NCI-H146 (cell line): ENCODE data around the gene GBP5.
"Not testable (repeated sequence)": the region's sequence is repeated elsewhere in the genome, so short reads cannot be mapped to it uniquely, and the experiment has no call there.

Experiments used
- DNase-seq: peaks from one replicate; lab custom pipeline; 2025; lab: John Stamatoyannopoulos, UW

The GBP5 gene, protein sequence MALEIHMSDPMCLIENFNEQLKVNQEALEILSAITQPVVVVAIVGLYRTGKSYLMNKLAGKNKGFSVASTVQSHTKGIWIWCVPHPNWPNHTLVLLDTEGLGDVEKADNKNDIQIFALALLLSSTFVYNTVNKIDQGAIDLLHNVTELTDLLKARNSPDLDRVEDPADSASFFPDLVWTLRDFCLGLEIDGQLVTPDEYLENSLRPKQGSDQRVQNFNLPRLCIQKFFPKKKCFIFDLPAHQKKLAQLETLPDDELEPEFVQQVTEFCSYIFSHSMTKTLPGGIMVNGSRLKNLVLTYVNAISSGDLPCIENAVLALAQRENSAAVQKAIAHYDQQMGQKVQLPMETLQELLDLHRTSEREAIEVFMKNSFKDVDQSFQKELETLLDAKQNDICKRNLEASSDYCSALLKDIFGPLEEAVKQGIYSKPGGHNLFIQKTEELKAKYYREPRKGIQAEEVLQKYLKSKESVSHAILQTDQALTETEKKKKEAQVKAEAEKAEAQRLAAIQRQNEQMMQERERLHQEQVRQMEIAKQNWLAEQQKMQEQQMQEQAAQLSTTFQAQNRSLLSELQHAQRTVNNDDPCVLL

DNA sequence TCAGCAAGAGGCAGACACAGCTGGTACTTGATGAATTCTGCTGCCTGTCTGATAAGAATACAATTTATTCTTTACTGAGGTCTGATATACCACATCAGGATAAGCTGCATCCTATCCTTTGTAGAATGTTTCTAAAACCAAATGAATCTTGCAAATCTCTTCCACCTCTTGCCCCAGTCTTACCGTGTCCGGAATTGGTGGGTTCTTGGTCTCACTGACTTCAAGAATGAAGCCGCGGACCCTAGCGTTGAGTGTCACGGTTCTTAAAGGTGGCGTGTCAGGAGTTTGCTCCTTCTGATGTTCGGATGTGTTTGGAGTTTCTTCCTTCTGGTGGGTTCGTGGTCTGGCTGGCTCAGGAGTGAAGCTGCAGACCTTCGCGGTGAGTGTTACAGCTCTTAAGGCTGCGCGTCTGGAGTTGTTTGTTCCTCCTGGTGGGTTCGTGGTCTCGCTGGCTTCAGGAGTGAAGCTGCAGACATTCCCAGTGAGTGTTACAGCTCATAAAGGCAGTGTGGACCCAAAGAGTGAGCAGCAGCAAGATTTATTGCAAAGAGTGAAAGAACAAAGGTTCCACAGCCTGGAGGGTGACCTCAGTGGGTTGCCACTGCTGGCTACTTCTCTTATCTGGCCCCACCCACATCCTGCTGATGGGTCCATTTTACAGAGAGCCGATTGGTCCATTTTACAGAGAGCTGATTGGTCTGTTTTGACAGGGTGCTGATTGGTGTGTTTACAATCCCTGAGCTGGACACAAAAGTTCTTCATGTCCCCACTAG lies at the start of gene GBP5:
GBP5 (minus strand) TSS at position 592 of the 773 bp plus-strand sequence. CDS start 3,305 bp downstream, outside the sequence.
- not testable (repeated sequence) for DNase-seq

DNA sequence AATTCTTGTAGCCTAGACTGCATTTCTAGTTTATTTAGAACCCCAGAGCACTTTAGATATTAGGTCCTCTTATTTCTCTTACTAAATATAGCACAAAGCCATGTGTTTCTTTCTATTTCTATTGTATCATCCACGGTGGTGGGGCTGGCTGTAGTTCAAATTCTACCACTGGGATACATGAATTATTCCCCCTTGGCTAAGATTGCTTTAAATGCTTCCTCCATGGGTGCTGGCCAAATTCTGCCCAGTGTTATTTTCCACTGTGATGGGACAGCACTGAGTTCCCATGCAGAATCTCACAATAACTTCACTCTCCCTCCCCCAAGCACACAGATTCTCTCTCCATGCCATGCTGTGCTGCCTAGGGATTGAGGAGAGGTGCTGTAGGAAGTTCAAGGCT lies 49.7 kb upstream of the GBP5 start:
- DNase-seq, result no peak

DNA sequence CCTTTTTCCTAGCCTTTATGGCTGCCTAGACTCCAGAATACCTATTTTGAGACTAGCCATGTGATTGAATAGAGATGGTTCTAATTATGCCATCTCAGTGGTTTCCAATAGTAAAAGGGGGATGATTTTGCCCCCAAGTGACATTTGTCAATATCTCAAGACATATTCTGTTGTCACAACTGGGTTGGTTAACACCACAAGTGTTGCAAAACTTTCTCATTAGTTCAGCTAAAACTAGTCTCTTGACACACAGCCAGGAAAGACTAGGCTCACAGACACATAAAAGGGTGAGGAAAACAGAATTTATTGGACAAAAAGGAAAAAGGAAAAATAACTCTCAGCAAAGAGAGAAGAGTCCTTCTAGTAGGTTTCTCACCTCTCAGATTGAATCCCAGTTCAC lies 39.9 kb upstream of the GBP5 start:
- DNase-seq, result no peak

DNA sequence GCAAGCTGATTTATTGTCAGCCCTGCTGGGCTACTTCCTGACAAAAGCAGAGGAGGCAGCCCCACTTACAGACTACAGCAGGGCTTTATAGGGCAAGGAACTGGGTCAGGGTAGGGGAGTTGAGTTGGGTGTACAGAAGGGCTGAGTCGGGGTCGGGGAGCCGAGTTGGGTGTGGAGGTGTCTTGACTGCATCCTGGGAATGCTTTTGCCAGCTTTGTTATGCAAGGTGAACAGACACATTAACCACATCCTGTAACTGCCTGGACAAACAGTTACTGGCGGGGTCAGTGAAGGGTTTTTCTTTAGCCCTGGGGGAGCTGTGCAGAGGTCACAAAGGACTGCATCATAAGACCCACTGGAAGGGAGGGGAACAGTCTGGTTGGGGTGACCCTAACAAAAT lies 39.1 kb upstream of the GBP5 start:
- no peak for DNase-seq

DNA sequence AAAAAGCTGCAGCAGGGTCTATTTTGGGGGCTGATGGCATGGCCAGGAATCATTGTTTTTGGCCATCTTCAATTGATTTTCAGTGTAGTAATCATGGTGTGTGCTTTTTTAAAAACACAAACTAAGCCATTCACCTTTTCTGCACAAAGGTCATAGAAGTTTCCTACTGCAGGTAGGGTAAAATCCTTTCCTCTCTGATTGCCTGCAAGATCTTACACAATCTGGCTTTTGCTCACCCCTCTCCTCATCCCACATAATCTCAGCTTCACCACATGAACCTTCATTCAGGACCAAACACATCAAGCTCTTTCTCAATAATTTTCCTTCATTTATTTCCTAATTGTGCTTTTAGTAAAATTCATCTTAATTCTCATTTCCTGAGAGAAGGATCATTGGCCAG lies 38.3 kb upstream of the GBP5 start:
- DNase-seq, result no peak

DNA sequence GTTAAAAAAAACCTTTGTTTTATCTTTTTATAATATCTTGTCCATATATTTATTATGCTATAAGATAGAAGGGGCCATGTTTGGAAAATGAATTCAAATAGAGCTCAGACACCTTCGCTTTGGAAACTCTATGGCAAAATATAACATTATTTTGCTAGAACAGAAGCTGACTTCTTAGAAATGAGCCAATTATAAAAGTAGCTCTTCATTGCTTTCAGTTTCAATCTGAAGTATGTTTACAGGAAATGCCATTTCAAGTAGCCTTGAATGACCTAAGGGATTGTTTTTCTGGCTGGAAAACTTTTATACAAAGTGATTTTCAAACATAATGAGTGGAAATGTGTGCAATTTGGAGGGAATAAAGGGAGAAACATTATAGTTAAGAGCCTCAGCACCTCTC lies 37.8 kb upstream of the GBP5 start:
- DNase-seq, result no peak

DNA sequence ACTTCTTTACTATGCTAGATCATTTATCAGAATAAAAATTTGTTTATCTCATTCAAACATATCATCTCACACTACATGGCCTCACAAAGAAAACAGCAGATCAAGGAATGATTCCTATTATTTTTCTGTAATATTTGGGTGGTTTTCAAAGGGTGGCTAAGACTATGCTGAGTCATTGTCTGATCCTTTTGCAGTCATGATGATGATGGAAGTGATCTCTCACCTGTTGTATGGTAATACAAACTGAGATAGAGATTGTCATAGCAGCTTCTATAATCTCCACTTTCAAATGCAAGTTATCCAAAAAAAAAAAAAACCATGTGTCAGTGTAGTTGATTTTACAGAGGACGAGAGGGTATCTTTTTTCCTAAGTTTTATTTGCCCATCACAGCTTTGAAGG lies 37.2 kb upstream of the GBP5 start:
- no peak for DNase-seq

DNA sequence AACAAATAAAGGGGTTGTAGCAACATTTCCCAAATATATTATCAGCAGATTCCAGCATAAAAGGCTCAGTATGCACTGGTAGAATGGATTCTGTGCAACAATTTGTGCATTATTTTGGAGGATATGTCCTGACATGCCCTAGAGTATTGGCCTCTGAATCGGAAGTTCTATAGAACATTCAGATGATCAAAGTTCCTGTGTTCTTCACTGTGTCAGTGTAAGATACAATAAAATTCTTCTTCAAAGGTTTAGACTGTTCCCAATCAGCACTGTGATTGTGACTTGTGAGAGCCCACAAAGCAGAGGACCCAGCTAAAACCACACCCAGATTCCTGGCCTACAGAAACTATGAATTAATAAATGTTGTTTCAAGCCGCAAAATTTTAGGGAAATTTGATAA lies 33.6 kb upstream of the GBP5 start:
- DNase-seq, result no peak

DNA sequence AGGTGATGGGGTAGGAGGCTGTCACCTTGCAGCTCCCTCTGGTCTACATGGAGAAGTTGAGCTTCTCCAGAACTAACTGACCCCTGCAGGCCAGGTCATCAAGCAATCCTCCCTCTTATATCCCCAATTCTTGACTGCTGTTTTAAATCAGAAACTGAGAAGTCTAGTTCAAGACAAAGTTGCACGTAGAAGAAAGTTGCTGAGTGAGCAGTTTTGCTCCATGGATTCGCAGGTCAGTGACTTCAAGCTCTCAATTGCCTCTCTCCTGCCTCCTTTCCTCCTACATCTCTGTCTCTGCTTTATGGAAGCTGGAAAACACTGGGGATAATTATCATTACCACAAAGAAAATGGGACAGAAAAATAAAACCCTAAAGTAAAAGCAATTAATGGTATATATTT lies 32.8 kb upstream of the GBP5 start:
- DNase-seq, result no peak

DNA sequence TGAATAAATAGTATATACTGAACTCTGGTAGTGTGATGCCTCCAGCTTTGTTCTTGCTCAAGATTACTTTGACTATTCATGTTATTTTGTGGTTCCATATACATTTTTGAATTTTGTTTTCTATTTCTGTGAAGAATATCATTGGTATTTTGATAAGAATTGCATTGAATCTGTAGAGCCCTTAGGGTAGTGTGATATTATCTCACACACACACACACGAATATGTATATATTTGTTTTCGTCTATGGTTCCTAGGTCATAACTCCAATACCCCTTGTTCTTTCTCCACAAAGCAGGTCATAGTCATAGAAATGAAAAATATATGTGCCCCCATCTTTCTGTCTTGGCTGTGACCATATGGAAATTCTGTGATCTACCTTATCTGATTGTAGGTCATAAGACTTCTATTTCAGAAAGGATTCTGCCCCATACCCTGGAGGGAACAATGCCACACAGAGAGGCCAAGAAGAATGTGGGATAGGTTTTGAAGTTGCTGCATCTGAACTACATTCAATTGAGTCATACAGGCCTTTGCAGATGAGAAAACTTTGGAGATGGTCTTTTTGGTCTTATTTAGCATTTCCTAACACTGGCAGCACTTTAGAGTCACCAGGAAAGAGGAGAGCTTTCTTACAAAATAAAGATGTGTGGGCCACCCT lies 32.0 kb upstream of the GBP5 start:
- DNase-seq, result no peak

DNA sequence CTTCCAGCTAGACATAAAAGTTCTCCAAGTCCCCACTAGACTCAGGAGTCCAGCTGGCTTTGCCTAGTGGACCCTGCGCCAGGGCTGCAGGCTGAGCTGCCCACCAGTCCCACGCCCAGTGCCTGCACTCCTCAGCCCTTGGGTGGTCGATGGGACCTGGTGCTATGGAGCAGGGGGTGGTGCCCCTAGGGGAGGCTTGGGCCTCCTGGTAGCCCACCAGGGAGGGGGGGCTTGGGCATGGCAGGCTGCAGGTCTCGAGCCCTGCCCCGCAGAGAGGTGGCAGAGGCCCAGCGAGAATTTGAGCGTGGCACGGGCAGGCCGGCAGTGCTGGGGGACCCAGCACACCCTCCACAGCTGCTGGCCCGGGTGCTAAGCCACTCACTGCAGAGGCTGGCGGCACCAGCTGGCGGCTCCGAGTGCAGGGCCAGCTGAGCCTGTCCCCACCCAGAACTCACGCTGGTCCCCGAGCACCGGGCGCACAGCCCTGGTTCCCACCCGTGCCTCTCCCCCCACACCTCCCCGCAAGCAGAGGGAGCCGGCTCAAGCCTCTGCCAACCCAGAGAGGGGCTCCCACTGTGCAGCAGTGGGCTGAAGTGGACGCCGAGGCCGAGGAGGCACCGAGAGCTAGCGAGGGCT lies 30.2 kb upstream of the GBP5 start:
- no peak for DNase-seq

DNA sequence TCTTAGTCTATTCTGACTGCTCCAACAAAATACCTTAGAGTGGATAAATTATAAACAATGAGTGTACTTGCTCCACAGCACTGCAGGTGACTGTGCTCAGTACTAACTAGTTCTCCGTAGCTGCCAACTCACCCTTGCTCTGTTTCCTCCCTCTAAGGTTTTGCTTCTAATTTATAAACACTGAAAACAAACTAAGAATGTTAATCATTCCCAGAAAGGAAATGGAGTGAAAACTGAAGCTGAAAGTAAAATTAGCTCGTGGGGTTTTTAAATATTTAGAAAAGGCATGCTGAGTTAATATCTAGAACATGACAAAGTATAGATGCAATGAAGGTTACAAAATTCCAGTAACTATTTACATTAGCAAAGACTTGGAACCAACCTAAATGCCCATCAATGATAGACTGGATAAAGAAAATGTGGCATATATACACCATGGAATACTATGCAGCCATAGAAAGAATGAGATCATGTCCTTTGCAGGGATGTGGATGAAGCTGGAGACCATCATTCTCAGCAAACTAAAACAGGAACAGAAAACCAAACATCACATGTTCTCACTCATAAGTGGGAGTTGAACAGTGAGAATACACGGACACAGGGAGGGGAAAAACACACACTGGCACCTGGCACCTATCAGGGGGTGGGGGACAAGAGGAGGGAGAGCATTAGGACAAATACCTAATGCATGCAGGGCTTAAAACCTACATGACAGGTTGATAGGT lies 27.2 kb upstream of the GBP5 start:
- not testable (repeated sequence) for DNase-seq

DNA sequence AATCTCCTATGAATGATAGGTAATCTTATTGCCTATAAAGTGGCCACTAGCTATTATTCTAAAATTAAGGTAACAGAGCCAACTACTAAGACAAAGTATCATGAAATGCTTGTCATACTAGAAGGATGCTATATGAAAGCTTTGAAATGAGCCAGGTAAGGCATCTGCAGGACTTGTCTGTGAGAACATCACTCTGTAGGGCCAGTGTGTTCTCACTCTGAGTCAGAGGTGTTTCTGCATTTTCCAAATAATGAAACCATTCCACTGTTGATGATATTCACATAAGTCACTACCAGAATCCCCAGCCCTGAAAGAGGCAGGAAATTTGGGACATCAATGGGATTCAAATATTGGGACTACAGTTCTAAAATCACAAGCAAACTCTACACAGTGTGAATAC lies 25.8 kb upstream of the GBP5 start:
- DNase-seq, result no peak

DNA sequence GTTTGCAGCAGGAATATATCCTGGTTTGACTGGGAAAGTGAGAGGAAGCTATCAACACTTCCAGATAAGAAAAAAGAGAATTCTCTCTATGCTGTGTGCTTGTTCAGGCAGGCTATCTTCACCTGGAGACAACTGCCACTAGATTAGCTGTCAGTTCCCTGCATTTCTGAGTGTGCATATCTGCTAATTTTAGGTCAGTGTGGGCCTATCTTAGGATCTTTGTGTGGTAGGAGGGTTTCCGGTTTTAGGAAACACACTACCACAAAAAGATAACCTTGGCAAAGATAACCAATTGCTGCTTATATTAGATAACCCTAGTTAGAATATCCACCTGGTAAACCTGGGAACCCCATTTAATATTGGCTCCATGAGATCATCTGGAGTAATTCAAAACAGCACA lies 22.5 kb upstream of the GBP5 start:
- no peak for DNase-seq

DNA sequence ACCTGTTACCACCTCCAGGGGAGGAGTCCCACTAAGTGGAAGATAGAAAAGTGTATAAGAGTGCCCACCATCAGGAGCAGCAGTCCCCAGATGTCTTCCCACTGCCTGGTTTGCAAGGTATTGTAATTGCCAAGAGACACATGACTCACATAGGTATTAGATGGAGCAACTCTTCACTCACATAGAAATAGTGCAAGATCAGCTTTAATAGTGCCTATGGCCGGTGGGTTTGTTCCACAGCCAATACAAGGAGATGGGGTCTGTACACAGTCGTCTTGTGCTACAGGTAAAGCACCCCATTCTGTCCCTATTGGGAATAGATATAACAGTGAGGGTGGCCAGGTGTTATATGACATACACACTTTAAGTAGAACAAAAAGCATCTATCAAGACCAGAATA lies 18.6 kb upstream of the GBP5 start:
- DNase-seq, result no peak

DNA sequence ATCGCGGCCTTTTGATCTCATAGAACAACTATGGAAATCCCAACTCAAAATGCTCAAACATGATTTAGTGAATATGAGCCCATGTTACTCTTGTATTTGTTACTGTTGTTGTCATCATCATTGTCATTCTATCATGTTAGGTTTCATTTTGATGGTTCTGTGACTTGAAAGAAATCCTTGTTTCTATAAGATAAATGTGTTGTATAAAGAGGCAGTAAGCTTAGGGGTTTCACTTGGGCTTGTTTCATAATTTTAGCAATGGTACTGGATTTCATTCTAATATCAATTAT lies 15.3 kb upstream of the GBP5 start:
- no peak for DNase-seq

DNA sequence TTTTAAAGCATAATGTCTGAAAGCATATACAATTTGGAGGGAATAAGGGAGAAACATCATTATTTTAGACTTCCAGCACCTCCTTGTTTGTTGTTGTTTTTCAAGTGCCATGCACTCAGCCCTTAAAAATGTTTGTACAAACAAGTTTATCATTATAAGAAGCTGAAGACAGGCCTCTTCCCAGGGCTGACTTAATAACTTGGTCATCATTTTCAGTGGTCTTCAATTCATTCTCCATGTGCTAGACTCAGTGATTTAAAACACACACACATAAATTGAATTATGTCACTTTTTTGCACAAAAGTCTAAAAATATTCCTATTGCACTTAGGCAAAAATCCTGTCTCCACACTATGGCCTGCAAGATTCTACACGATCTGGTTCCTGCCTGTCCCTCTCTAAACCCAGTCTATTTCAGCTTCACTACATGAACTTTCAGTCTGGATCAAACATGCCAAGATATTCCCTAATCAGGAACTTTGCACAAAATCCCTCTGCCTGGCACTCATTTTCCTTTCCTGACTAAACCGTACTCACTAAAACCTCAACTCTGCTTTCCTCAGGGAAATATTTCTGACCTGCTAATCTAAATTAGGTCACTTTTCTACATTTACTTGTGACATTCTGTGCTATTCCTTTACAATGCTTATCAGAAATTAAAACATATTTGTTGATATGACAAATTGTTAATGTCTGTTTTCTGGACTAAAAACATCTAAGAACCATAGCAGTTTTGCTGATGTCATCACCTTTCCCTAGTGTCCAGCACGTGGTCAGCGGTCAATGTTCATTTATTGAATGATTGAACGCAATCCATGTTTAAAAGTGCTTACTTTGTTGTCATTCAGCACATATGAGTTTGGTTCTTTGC lies 14.8 kb upstream of the GBP5 start:
- no peak for DNase-seq

DNA sequence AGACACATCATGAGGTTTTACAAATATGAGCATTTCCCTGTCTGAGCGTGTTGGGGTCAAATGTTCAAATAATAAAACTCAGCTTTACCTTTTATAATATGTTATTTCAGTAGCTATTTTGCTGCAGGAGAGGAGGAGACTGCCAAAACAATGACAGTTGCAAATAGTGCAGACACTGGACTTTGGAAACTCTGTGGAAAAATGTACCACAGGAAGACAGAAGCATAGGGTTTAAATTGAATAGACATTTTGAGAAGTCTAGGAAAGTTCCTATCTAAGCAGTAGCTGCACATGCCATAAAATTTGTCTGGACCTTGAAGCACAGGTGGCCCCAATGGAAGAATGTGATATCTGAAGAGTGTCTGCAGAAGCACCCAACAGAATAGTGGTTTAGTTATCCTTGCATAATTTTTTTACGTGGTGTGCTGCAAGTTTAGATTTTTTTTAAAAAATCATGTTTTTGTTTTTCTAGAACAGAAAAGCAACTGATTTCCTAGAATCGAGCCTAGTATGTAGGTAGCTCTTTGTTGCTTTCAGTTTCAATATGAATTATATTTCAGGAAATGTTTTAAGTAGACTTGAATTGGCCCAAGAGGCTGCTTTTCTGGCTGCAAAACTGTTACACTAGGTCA lies 14.0 kb upstream of the GBP5 start:
- no peak for DNase-seq

DNA sequence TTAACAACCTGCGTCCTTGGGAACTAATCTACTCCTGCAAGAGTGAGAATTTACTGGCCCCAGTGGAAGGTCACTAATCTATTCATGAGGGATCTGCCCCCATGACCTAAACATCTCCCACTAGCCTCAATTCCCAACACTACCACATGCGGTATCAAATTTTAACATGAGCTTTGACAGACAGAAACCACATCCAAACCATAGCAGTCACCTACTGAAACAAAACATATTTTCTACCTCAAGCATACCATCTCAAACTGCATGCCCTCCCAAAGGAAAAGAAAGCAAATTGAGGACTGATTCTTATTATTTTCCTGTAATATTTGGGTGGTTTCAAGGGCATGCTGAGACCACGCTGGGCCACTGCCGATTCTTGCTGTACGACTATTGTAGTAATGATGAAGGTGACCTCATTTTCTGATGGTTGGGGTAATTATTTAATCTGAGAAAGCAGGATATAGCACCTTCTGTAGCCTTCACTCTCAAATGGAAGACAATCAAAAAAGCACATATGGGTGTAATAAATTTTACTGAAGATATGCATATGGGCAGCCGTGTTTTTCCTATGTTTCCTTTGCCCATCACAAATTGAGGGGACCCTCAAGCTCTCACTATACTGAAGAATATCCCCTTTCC lies 13.2 kb upstream of the GBP5 start:
- no peak for DNase-seq
